Adipose tissue (tissue), 3 donors: ENCODE data around the gene ZMYM1. TPM values are rescaled to one million over a fixed set of nuclear protein-coding genes. Genes with fewer than 3 reads are reported as not detected.
"Not testable (repeated sequence)": the region's sequence is repeated elsewhere in the genome, so short reads cannot be mapped to it uniquely, and the experiment has no call there.

Experiments
- H3K27ac ChIP-seq: one replicate; pipeline ENCODE4 v1.5.1; 2013; ENCODE audit warnings: low read depth, low read length
- WGBS, 3 donors: extraction: QIAGEN DNeasy Blood & Tissue Kit; methylation state at CpG; one replicate each; pipeline ENCODE4 v1.1.7; 2013; 5-methylcytosine and 5-hydroxymethylcytosine counted together
- polyA plus RNA-seq, 3 donors: library from polyadenylated mRNA; stranded (reverse); fragments of 200-250 nt; gene quantifications; one replicate each; pipeline ENCODE4 v1.2.3, GENCODE V29; 2013
- donor health status: healthy with polysubstance abuse.
- donor health status: Bipolar disorder and iron deficiency.
- donor health status: healthy.

Gene ZMYM1
- polyA plus RNA-seq, 3 donors, result 1.5 to 3.6 (median 1.8) TPM

DNA sequence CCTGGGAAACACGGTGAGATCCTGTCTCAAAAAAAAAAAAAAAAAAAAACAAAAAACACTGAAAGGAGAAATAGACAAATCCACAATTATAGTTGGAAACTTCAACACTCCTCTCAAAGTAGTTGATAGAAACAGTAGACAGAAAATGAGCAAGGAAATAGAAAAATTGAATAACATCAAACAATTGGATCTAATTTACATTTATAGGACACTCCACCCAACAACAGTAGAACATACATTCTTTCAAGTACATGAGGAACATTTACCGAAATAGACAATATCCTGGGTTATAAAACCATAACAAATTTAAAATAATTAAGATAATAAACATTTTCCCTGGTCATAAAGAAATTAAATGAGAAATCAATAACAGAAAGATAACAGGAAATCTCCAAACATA lies 14.9 kb upstream of the ZMYM1 start:
- 77 to 88% (median 81%) methylated on average over 2 of the region's 2 CpGs for WGBS, 3 donors
- H3K27ac ChIP-seq, result no peak overlapping the region

DNA sequence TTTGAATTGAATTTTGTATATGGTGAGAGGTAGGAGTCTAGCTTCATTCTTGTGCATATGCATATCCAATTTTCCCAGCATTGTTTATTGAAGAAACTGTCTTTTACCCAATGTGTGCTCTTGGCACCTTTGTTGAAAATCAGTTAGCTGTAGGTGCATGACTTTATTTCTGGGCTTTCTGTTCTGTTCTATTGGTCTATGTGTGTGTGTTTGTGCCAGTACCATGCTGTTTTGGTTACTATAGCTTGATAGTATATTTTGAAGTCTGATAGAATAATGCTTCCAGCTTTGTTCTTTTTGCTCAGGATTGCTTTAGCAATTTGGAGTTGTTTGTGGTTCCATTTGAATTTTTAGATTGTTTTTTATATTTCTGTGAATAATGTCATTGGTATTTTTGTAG lies 9.4 kb upstream of the ZMYM1 start:
- H3K27ac ChIP-seq, result no peak overlapping the region

DNA sequence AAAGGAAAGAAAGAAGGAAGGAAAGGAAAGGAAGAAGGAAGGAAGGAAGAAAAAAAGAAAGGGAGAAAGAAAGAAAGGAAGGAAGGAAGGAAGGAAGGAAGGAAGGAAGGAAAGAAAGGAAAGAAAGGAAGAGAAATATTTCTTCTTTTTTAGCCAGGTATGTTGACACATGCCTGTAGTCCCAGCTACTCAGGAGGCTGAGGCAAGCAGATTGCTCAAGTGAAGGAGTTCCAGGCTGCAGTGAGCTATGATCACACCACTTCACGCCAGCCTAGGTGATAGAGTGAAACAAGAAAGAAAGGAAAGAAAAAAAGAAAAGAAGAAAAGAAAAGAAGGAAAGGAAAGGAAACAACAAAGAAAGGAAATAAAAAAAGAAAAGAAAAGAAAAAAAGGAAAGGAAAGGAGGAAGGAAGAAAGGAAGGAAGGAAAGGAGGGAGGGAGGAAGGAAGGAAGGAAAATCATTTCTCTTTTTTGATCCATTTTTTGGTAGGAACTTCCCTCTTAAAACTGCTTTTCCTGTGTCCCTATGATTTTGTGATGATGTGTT lies 5.8 kb upstream of the ZMYM1 start:
- WGBS, 3 donors, result 70 to 89% (median 76%) methylated on average over 1 of the region's 1 CpG
- H3K27ac ChIP-seq, result no peak overlapping the region

DNA sequence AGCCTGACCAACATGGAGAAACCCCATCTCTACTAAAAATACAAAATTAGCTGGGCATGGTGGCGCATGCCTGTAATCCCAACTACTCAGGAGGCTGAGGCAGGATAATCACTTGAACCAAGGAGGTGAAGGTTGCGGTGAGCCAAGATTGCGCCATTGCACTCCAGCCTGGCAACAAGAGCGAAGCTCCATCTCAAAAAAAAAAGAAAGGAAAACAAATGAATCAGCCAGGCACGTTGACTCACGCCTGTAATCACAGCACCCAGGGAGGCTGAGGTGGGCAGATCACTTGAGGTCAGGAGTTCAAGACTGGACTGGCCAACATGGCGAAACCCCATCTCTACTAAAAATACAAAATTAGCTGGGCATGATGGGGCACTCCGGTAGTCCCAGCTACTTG lies 2.8 kb upstream of the ZMYM1 start:
- WGBS, 3 donors, result 76 to 88% (median 83%) methylated on average over 8 of the region's 8 CpGs
- not testable (repeated sequence) for H3K27ac ChIP-seq

DNA sequence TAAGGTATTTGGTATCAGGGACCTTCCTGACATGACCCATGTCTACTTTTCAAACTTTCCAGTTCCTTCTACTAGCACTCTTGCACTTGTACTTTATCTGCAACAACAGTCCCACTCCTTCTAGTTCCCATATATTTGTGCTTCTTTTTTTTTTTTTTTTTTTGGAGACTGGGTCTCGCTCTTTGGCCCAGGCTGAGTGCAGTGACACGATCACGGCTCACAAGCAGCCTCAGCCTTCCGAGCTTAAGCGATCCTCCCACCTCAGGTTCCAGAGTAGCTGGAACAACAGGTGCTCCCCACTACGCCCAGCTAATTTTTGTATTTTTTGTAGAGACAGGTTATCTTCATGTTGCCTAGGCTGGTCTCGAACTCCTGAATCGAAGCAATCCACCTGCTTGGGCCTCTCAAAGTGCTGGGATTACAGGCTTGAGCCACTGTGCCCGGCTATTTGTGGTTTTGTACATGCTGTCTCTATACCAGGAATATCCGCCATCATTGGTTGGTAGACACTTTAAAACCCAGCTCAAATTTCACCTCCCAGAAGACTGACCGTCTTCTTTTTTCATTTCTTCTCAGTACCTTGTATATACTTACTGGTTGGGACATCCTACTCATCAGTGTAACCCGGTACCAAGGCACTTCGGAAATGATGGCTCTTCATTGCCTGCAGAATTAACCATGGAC lies 1.1 kb downstream of the ZMYM1 start:
- H3K27ac ChIP-seq, result no peak overlapping the region
- 86 to 90% (median 88%) methylated on average over 13 of the region's 13 CpGs for WGBS, 3 donors

DNA sequence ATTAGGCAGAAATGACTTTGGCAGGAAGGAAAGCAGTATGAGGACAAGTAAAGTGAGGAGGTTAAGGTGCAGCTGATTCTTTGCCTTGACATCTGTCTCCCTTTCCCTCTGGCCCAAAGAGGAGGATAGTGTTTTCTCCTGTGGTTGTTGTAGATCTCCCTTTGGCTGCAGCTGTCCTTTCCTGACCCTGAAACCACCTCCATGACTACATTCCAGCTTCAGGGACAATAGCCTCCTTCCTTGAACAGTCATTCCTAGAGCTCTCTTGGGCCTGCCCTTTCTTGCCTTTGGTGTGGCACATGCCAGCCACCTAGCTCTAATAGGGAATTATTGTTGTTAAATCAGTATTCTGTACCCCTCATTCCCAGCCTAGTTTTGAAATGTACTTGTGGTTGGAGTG lies 6.2 kb downstream of the ZMYM1 start:
- no peak overlapping the region for H3K27ac ChIP-seq

DNA sequence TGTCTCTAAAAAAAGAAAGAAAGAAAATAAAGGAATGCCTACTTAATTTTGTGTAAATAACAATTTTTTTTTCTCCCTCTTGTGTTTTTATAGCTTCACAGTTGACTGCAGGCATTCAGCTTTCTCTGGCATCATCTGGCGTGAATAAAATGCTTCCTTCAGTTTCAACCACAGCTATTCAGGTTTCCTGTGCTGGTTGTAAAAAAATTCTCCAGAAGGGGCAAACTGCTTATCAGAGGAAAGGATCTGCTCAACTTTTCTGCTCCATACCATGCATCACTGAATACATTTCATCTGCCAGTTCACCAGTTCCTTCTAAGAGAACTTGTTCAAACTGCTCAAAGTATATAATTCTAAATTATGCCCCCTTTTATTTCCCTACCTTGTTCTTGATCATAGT lies 18.0 kb downstream of the ZMYM1 start:
- no peak overlapping the region for H3K27ac ChIP-seq
- WGBS, 3 donors, result 0 to 28% (median 0%) methylated on average over 1 of the region's 1 CpG

DNA sequence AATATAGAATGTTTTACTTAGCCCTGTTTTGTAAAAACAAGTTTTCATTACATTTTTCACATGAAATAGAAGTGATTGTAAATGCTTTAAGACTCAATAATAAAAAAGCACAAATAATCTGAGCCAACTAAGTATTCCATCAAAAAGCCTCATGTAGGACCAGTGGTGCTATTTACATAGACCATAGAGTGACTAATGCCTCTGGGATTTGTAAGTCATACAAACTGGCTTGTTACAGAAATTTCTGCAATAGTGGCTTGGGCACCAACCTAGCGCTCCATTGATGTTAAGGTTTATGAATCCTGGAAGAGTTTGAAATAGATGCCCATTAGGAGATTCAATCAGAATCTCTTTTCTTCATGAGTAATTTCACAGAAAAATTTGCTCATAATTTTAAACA lies 31.9 kb downstream of the ZMYM1 start:
- 93 to 96% (median 94%) methylated on average over 1 of the region's 1 CpG for WGBS, 3 donors
- H3K27ac ChIP-seq, result no peak overlapping the region

DNA sequence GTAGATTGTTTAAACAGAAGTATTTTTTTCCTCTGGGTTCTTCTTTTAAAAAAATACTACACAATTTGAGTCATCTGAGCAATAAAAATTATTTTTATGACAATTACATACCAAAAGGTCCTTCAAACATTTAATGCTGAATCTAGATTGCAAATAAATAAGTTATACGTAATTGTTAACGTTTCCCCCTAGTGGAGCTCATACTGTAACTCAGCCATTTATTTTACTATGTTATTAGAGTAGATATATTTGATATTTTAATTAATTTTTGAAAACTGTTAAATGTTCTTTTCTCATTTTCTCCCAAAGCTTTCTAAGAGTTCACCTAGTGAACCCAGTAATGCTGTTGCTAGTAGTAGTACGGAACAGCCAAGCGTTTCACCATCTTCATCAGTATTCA lies 33.5 kb downstream of the ZMYM1 start:
- WGBS, 3 donors, result 85 to 90% (median 86%) methylated on average over 4 of the region's 4 CpGs
- no peak overlapping the region for H3K27ac ChIP-seq

DNA sequence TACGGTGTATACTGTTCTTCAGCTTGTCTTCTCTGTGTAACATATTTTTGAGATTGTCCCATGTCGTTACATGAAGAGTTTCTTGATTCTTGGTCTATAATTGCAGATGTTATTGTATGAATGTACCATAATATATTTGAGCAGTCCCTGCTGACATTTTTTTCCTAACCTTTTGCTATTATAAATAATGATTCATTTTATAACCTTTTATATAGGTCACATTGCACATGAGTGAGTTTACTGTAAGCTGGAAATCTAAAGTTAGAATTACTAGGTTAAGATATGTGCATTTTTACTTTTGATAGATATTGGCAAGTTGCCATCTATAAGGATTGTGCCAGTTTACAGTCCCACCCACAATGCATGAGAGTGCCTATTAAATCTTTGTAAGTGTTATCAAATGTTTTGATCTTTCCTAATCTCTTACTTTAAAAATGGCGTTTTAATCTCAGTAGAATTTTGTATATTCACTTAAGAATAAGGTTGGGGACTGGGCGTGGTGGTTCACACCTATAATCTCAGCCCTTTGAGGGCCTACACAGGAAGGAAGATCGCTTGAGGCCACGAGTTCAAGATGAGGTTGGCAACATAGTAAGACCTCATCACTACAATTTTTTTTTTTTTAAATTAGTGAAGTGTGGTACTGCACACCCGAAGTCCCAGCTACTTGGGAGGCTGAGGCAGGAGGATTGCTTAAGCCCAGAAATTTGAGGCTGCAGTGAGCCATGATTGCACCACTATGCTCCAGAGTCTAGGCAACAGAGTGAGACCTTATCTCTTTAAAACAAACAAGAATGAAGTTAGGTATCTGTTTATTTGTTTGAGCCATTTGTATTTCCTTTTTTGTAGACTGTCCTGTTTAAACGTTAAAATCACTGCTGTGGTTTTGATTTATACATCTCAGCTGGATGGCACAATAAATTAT lies 36.5 kb downstream of the ZMYM1 start:
- no peak overlapping the region for H3K27ac ChIP-seq
- WGBS, 3 donors, result 82 to 85% (median 85%) methylated on average over 8 of the region's 8 CpGs

DNA sequence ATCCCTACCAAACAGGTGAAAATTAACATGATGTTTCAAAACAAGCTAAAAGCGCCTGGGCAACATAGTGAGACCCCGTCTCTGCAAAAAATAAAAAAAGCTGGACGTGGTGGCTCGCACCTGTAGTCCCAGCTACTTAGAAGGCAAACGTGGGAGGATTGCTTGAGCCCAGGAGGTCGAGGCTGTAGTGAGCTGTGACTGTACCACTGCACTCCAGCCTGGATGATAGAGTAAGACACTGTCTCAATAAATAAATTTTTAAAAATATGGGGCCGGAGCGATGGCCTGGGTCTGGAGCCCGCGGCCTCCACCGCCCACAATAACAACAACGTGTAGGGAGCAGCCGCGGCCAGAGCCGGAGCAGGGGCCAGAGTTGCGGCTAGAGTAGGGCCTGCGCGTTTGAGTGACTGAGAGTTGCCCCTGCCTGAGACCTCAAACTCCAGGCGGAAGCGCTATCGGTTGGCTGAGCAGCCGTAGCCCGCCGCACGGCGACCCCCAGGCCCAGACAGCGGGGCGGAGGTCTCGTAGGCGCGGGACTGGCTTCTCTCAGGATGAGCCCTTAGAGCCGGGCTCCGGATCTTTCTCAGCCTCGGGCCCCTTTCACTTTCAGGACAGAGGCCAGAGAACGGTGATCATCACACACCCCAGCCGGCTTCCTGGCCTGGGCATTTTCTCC lies 41.4 kb downstream of the ZMYM1 start:
- H3K27ac ChIP-seq, result no peak overlapping the region
- 14 to 26% (median 21%) methylated on average over 36 of the region's 36 CpGs for WGBS, 3 donors

DNA sequence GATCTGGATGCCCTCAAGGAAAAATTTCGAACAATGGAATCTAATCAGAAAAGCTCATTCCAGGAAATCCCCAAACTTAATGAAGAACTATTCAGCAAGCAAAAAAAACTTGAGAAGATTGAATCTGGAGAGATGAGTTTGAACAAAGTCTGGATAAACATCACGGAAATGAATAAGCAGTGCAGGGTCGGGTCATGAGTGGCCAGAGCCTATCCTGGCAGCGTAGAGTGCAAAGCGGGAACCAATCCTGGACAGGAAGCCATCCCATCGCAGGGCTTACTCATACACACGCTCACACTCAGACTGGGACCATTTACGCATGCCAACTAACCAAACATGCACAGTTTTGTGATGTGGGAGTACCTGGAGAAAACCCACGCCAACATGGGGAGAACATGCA lies 43.1 kb downstream of the ZMYM1 start:
- 82 to 87% (median 85%) methylated on average over 9 of the region's 9 CpGs for WGBS, 3 donors
- no peak overlapping the region for H3K27ac ChIP-seq

DNA sequence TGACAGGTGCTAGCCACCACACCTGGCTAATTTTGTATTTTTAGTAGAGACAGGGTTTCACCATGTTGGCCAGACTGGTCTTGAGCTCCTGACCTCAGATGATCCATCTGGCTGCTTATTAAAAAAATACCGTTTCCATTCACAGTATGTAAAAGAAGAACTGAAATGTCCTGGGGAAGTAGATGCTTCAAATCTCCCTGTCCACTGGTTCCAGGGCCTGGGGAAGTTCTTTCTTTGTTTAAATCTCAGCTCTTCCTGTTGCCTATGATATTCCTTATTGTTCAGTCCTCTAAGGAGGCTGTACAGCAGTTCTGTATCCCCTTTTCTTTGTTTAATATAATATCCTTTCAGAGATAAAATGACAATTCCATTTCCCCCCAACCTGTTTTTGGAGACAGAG lies 47.4 kb downstream of the ZMYM1 start:
- 68 to 91% (median 82%) methylated on average over 1 of the region's 1 CpG for whole genome bisulfite sequencing, 3 donors
- no peak overlapping the region for H3K27ac ChIP-seq

DNA sequence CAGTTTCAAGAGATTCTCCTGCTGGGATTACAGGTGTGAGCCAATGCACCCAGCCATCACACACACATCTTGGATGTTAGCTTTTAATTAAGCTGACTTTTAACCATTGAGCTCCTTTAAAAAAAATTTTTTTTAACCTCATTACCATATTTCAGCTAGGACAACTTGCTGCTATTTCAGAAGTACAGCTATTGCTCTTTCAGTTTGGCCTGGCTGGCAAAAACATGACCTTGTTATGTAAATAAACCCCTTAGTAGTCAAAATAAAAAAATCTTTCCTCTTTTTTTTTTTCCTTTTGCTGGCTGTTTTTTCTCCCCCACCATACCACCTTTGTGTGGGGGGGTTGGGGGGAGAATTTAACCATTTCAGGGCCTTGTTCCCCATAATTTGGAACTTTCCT lies 49.9 kb downstream of the ZMYM1 start:
- no peak overlapping the region for H3K27ac ChIP-seq

DNA sequence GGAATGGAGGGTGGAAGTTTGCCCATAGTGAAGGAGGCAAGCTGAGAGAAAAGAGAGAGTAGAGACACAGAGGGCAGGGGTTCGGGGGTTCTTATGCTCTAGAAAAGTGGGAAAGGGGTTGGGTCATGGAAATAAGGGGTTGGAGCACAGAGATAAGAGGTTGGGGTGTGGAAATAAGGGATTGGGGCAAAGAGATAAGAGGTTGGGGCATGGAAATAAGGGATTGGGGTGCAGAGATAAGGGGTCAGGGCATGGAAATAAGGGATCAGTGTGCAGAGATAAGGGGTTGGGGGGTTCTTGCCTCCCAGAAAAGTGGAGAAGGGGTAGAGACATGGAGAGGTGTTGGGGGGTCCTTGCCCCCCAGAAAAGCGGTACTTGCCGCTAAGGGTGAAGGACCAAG lies 57.6 kb downstream of the ZMYM1 start:
- WGBS, 3 donors, result 87 to 94% (median 93%) methylated on average over 3 of the region's 3 CpGs
- no peak overlapping the region for H3K27ac ChIP-seq

DNA sequence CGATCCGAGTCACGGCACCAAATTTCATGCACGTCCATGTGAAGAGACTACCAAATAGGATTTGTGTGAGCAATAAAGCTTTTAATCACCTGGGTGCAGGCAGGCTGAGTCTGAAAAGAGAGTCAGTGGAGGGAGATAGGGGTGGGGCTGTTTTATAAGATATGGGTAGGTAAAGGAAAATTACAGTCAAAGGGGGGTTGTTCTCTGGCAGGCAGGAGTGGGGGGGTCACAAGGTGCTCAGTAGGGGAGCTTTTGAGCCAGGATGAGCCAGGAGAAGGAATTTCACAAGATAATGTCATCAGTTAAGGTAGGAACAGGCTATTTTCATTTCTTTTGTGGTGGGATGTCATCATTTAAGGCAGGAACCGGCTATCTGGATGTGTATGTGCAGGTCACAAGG lies 58.4 kb downstream of the ZMYM1 start:
- WGBS, 3 donors, result 86 to 92% (median 91%) methylated on average over 5 of the region's 5 CpGs
- H3K27ac ChIP-seq, result not testable (repeated sequence)

DNA sequence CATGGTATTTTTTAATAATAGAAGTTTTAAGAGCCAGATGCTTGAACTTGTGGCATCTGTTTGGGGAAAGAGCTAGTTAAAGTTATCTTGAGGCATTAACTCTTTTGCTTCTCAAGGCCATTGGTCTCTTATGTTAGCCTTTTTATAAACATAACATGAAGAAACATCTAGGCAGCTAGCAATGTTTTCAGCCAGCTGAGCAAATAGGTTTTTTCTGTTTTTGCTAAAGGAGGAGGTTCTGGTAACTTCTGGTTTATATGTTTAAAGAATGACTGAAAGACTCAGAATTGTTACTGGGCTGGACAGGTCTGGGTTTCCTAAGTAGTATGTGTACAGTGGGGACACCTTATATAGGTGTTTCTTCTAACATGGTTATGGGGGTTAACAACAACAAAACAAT lies 63.1 kb downstream of the ZMYM1 start:
- not testable (repeated sequence) for H3K27ac ChIP-seq

DNA sequence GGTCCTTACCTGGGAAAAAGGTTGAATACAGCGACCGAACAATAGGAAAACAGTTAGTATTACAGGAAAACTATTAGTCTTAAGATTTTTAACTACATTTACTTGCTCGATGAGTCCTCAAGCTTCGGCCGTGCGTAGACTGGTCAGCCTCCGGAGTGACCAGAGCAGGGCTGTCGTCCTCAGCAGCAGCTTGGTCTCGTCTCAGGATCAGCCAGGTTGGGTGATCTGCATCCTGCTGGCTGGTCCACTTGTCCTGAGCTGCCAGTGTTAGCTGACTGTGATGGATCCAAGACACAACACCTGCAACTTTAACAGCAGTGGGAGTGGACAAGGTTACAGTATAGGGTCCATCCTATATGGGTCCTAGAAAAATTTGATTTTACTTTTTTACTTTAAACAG lies 63.5 kb downstream of the ZMYM1 start:
- H3K27ac ChIP-seq, result not testable (repeated sequence)
- WGBS, 3 donors, result 41 to 88% (median 87%) methylated on average over 9 of the region's 9 CpGs

DNA sequence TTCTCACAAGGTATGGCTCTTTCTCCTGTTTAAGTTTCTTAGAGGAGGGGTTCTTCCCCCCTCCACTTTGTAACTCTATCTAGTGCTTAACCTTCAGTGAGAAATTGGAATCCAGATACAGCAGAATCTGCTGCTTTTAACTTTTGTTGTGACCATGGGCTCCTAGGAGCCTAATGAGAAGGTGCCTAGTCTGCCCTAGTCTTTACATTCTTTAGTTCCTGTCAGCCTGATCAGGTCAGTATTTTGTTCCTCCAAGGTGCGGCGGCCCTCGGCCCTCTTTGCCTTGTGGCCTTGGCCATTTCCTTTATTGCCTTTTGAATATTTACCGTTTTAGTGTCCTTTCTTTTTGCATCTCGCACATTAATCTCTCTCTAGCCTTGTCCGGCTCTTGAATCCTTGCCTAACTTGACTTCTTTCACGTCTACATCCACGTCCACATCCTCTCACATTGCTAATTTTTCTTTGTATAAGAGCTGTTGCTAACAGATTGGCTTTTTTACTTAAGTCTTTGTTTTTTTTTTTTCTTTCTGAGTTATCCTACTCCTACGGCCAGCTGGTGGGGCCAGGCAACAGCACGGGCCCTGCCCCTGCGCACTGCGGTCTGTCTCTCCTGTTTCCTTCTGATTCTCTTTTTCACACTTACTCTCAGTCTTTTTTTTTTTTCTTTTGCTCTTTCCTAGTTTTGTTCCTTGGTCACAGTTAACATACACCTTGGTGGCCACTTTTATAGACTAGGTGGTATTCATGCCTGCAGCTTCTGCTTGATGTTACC lies 64.7 kb downstream of the ZMYM1 start:
- WGBS, 3 donors, result 44 to 89% (median 87%) methylated on average over 12 of the region's 12 CpGs
- no peak overlapping the region for H3K27ac ChIP-seq
